Suprapubic skin (tissue), 4 donors: ENCODE results near the gene STOML1.

Source experiments
- CTCF ChIP-seq, 2 donors: fragments of 200-600 bp in 1 of 2; fragments of 450-650 bp in 1 of 2; sonication (generic) in 1 of 2; IDR thresholded peaks; one replicate each; pipeline ENCODE4 v1.5.1; 2016 to 2019; ENCODE audit warnings: antibody characterized with exemption in 2 of 2, mild to moderate bottlenecking in 1 of 2, moderate library complexity in 1 of 2
- POLR2A ChIP-seq, 2 donors: fragments of 450-650 bp; IDR thresholded peaks; one replicate each; pipeline ENCODE4 v1.6.1; 2017; ENCODE audit warnings: antibody characterized with exemption in 2 of 2, mild to moderate bottlenecking in 2 of 2, moderate library complexity in 2 of 2
- POLR2AphosphoS5 ChIP-seq, 3 donors: sonication (generic); formaldehyde crosslinking; IDR thresholded peaks; one replicate each; pipeline ENCODE4 v1.6.1; 2017; ENCODE audit warnings: antibody characterized with exemption in 3 of 3

- peak in 1 of 2 donors; percentile 9 for TF ChIP-seq CTCF (IDR thresholded peaks at IDR 0.05)
- no peak for TF ChIP-seq POLR2A (IDR thresholded peaks at IDR 0.05)
- TF ChIP-seq POLR2AphosphoS5 (IDR thresholded peaks at IDR 0.05): peak in 2 of 3 donors; percentile 15 to 20
These were observed 9.7 kb downstream of the STOML1 start for GRCh38 chr15:73982222-73982962.
